ENCODE results near the gene ATXN1.

Gene ATXN1

GRCh38 chr6:16511723-16512489 is 249.4 kb downstream of the ATXN1 start:
- peak; percentile 18 for DNase-seq
- in situ Hi-C loops (cut with MboI; ENCODE audit: low pct_unique_long_range_greater_than_20kb, low sequenced_read_pairs): loop anchor here (25.0 kb wide), 1 partner anchor 250 kb away; the partner anchor contains the start of gene ATXN1

DNA sequence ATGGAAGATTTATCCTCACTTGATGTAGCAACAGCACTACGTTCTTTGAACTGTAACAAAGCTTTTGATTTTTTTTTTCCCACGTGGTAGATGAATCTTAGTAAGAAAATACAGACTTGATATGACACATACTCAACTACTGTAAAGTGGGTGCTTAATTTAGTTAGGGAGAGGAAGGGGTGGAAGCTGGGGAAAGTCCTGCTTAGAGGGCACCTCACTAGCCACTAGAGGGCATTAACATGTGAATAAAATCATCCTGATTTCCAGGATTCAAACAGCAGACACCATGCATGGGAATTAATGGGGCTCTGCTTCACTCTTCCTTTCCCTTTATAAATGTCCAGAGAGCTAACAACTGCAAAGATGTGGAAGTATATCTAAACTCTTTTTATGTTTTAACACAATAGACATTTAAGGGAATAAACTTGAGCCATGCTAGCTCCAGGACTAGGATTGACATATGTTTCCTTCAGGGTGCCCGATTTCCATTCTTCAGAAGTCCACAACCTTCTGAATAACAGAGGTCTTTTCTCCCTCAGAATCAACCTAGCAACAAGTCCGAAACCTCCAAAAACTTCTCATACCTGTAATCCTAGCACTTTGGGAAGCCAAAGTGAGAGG is 250.1 kb downstream of the ATXN1 start:
- in situ Hi-C loops (cut with MboI; ENCODE audit: low pct_unique_long_range_greater_than_20kb, low sequenced_read_pairs): loop anchor here (25.0 kb wide), 1 partner anchor 251 kb away; the partner anchor contains the start of gene ATXN1
- peak; percentile 53 for DNase-seq

DNA sequence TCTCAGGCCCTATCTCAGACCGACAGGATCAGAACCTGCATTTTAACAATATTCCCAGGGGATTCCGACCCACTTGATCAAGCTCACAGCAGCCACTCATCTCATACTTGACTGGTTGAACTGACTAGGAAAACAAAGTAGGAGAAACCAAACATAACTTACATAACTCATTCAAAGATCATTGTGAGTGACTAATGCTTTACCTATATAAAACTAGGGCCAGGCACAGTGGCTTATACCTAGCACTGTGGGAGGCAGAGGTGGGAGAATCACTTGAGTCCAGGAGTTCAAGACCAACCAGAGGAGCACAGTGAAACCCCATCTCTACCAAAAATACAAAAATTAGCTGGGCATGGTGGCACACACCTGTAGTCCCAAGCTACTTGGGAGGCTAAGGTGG is 251.0 kb downstream of the ATXN1 start:
- no peak for DNase-seq
- in situ Hi-C loops (cut with MboI; ENCODE audit: low pct_unique_long_range_greater_than_20kb, low sequenced_read_pairs): loop anchor here (25.0 kb wide), 1 partner anchor 252 kb away; the partner anchor contains the start of gene ATXN1

DNA sequence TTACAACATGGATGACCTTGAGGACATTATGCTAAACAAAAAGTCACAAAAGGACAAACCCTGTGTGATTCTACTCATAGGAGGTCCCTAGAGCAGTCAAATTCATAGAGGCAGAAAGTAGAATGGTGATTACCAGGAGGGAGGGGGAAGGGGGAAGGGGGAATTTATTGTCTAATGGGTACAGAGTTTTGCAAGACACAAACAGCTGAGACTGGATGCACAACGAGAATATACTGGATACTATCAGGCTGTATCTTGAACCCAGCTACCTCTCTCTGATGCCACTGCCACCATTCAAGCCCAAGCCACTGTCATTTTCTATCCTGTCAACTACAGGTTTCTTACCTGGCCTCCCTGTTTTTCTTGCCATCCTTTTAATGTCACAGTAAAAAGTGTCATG is 252.3 kb downstream of the ATXN1 start:
- DNase-seq: no peak
- in situ Hi-C loops (cut with MboI; ENCODE audit: low pct_unique_long_range_greater_than_20kb, low sequenced_read_pairs): loop anchor here (25.0 kb wide), 1 partner anchor 253 kb away; the partner anchor contains the start of gene ATXN1

GRCh38 chr6:16505711-16506357 is 255.4 kb downstream of the ATXN1 start:
- in situ Hi-C loops (cut with MboI; ENCODE audit: low pct_unique_long_range_greater_than_20kb, low sequenced_read_pairs): loop anchor here (25.0 kb wide), 1 partner anchor 256 kb away; the partner anchor contains the start of gene ATXN1
- DNase-seq: no peak

GRCh38 chr6:16504609-16505008 is 256.7 kb downstream of the ATXN1 start:
- in situ Hi-C loops (cut with MboI; ENCODE audit: low pct_unique_long_range_greater_than_20kb, low sequenced_read_pairs): loop anchor here (25.0 kb wide), 1 partner anchor 258 kb away; the partner anchor contains the start of gene ATXN1
- no peak for DNase-seq

DNA sequence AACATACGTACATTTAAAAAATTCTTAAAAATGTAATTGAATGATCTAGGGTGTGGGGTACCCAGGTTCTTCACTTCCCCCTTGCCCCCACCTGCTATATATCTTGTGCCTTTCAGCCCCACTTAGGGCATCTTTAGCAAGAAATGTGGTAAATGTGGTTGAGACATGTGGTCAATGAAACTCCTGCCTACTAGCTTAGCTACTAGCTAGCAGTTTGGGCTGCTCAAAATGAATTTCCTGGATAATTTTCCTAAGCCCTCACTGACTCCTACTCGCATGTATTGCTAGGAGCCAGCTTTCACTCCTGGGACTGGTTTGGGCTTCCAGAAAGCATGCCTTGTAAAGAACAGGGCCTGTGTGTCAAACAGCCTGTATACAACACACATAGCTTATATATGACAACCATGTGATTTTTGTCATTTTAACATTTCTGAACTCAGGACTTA is 257.3 kb downstream of the ATXN1 start:
- in situ Hi-C loops (cut with MboI; ENCODE audit: low pct_unique_long_range_greater_than_20kb, low sequenced_read_pairs): loop anchor here (25.0 kb wide), 1 partner anchor 258 kb away; the partner anchor contains the start of gene ATXN1
- peak; percentile 47 for DNase-seq

DNA sequence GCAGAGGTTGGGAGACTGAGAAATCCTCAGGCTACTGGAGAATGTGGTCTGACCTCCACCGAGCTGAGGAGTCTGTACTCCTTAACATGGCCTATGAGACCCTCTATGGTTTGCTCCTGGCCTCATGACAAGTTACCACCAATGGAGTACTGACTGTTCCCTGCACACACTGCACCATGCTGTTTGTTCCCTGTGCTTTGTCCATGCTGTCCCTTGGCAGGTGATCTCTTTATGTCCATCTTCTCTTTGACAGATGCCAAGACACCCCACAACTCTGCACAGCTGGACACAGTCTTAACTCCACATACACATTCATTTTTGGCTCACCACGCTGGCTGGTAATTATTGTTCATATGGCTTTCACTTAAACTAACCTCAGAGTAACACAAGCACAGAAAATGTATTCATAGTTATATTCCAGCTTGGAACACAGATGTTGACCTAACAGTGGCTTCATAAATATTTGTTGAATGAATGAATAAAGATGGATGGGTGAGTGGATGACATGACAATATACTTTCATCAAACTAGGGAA is 258.0 kb downstream of the ATXN1 start:
- in situ Hi-C loops (cut with MboI; ENCODE audit: low pct_unique_long_range_greater_than_20kb, low sequenced_read_pairs): loop anchor here (25.0 kb wide), 1 partner anchor 259 kb away; the partner anchor contains the start of gene ATXN1
- DNase-seq: no peak

DNA sequence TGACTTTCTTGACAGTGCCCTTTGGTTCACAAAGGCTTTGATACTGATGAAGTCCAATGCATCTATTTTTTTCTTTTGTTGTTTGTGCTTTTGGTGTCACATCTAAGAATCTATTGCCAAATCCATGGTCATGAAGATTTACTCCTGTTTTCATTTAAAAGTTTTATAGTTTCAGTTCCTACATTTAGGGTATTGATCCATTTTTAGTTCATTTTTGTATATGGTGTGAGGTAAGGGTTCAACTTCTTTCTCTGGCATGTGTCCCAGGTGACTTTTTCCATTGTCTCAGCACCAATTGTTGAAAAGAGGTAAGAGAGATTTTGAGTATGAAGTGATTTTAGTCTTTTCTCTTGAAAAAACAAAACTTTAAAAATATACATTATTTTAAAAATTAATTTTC is 262.3 kb downstream of the ATXN1 start:
- in situ Hi-C loops (cut with MboI; ENCODE audit: low pct_unique_long_range_greater_than_20kb, low sequenced_read_pairs): no loop called here

DNA sequence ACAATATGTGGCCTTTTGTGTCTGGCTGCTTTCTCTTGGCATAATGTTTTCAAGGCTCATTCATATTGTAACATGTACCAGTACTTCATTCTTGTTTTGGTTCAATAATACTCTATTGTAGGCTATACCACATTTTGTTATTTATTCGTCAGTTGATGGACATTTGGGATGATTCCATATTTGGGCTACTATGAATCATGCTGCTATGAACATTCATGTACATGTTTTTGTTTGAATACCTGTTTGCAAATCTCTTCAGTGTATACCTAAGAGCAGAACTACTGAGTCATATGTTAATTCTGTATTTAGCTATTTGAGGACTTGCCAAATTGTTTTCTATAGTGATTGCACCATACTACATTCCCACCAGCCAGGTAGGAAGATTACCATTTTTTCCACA is 263.0 kb downstream of the ATXN1 start:
- in situ Hi-C loops (cut with MboI; ENCODE audit: low pct_unique_long_range_greater_than_20kb, low sequenced_read_pairs): no loop called here
- DNase-seq: no peak

More for the DNA sequence above, 262.3 kb downstream of the ATXN1 start:
- DNase-seq: no peak

- in situ Hi-C loops (cut with MboI; ENCODE audit: low pct_unique_long_range_greater_than_20kb, low sequenced_read_pairs): no loop called here
- no peak for DNase-seq
Measured at GRCh38 chr6:16496991-16497801, 264.1 kb downstream of the ATXN1 start.

DNA sequence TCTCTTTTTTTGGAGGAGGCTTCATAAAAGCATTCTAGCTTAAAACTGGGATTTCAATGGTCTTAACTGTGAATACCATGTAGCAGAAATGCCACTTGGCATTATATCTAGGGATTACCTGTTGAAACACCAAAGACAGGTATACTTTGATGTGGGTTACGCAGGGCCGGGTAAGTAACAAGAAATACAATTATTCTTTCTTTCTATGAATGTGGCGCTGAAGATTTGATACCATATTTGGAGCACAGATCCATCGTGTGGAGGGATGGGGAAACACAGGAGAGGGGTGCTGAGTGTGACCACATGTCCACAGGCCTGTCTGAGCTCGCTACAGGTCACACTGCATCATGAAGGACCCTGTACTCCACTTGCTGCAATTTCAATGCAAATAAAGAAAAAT is 265.1 kb downstream of the ATXN1 start:
- in situ Hi-C loops (cut with MboI; ENCODE audit: low pct_unique_long_range_greater_than_20kb, low sequenced_read_pairs): no loop called here
- no peak for DNase-seq

DNA sequence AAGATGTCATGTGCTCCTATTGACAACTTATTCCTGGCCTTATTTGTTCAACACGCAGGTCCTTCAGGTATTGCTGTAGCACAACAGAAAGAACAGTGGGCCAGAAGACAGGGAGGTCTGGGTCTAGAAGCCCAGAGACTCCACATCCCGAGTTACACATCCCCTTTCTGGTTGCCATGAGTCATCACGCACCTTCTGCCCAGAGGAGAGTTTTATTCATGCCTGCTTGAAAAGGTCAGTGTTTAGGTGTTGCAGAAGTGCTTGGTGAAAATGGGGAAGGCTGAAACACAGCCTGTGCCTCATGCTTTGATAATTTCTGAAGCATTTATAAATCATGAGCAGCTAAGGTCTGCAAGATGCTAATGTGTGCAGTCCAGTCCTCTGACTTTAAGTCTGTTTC is 266.5 kb downstream of the ATXN1 start:
- in situ Hi-C loops (cut with MboI; ENCODE audit: low pct_unique_long_range_greater_than_20kb, low sequenced_read_pairs): no loop called here
- DNase-seq: peak; percentile 18

- in situ Hi-C loops (cut with MboI; ENCODE audit: low pct_unique_long_range_greater_than_20kb, low sequenced_read_pairs): no loop called here
- DNase-seq: no peak
Measured at GRCh38 chr6:16493802-16494201, 267.5 kb downstream of the ATXN1 start.

- in situ Hi-C loops (cut with MboI; ENCODE audit: low pct_unique_long_range_greater_than_20kb, low sequenced_read_pairs): no loop called here
- DNase-seq: peak; percentile 12
Measured at GRCh38 chr6:16493112-16493511, 268.1 kb downstream of the ATXN1 start.

GRCh38 chr6:16491666-16492313 is 269.5 kb downstream of the ATXN1 start:
- DNase-seq: no peak
- in situ Hi-C loops (cut with MboI; ENCODE audit: low pct_unique_long_range_greater_than_20kb, low sequenced_read_pairs): no loop called here

GRCh38 chr6:16490616-16491015 is 270.6 kb downstream of the ATXN1 start:
- DNase-seq: no peak
- in situ Hi-C loops (cut with MboI; ENCODE audit: low pct_unique_long_range_greater_than_20kb, low sequenced_read_pairs): no loop called here

DNA sequence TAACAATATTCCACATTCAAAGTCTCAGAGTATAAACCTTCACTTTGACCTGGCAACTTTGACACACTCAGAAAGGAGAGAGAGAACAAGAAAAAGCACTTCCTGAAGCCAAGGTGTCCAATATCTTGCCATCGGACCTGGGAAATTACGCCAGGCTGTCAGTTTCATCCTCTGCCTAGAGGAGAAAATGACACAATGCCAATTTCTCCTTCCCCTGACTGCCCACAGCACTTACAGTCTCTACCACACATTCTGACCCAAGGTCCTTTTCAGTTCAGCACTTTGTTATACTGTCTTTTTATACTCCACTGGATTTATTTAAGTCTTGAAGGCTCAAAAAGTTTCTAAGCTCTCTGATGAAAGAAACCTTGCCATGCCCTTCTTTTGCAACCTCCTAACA is 272.4 kb downstream of the ATXN1 start:
- DNase-seq: no peak
- in situ Hi-C loops (cut with MboI; ENCODE audit: low pct_unique_long_range_greater_than_20kb, low sequenced_read_pairs): no loop called here
